ENCODE measurements around the gene CUL4A. TPM values are rescaled to one million over a fixed set of nuclear protein-coding genes. Genes with fewer than 3 reads are reported as not detected.
A peak's percentile ranks its signal among the peaks of the same experiment; 100 is the strongest.
"Not testable (repeated sequence)": the region's sequence is repeated elsewhere in the genome, so short reads cannot be mapped to it uniquely, and the experiment has no call there.

Gene CUL4A
- total RNA-seq = 100 to 1,000 TPM; 104 to 144 (median 107) TPM

DNA sequence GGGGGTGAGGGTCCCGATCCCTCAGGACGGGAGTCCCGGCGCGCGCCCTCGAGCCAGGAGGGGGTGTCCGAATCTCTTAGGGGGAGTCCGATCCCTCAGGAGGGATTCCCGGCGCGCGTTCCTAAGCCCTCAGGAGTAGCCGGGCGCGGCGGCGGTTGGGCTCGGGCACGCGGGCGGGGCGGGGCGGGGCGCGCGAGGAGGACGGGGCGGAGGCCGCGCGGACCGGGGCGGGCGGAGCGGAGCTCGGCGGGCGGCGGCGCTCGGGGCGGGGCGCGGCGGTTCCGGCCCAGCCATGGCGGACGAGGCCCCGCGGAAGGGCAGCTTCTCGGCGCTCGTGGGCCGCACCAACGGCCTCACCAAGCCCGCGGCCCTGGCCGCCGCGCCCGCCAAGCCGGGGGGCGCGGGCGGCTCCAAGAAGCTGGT is at the start of gene CUL4A:
Gene CUL4A (plus strand): TSS at position 278 of the 423 bp plus-strand sequence. CDS start 15 bp downstream, at position 293.
- peak in 1 of 2 donors; percentile 28 for TF ChIP-seq POLR2A (IDR thresholded peaks at IDR 0.05)
- no peak for TF ChIP-seq POLR2AphosphoS5 (IDR thresholded peaks at IDR 0.05)
- TF ChIP-seq EP300 (IDR thresholded peaks at IDR 0.05) = no peak
- TF ChIP-seq, protein P1, sequence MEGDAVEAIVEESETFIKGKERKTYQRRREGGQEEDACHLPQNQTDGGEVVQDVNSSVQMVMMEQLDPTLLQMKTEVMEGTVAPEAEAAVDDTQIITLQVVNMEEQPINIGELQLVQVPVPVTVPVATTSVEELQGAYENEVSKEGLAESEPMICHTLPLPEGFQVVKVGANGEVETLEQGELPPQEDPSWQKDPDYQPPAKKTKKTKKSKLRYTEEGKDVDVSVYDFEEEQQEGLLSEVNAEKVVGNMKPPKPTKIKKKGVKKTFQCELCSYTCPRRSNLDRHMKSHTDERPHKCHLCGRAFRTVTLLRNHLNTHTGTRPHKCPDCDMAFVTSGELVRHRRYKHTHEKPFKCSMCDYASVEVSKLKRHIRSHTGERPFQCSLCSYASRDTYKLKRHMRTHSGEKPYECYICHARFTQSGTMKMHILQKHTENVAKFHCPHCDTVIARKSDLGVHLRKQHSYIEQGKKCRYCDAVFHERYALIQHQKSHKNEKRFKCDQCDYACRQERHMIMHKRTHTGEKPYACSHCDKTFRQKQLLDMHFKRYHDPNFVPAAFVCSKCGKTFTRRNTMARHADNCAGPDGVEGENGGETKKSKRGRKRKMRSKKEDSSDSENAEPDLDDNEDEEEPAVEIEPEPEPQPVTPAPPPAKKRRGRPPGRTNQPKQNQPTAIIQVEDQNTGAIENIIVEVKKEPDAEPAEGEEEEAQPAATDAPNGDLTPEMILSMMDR (IDR thresholded peaks at IDR 0.05) = no peak
- H3K9me3 ChIP-seq = no peaks in the 10 kb centered on the region
- ATAC-seq = peak; percentile 82
- H3K27ac ChIP-seq = peak within 1 kb of the TSS; percentile 97 to 99 (median 98)
- H3K4me3 ChIP-seq = peak within 1 kb of the TSS; percentile 80 to 98
- peaks cover 0 to 82% (median 19%) of the 10 kb centered on the region in 3 donors for H3K4me1 ChIP-seq
- no CpG with 5 or more reads among the region's 66 CpGs for WGBS, 2 donors (ENCODE audit: low coverage in 1 of 2)
- H3K27me3 ChIP-seq = no peaks in the 10 kb centered on the region
- peaks cover 0 to 20% of the 10 kb centered on the region in 2 donors for H3K36me3 ChIP-seq

DNA sequence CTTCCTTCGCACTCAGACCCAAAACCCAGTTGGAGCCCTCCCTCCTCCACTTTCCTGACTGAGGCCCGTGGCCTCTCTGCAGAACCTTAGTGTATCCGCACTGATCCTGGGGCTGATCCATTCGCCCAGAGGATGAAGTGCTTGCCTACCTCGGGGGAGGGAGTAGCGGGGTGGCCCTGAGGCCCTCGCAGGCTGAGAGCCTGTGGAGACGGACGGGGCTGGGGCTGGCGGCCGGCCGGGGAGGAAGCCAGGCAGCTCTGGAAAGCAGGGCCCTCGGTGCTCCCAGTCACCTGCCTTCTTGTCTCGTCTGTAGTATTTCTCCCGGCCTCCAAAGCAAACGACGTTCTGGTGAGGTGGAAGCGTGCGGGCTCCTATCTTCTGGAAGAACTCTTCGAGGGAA is 49.7 kb upstream of the CUL4A start:
- H3K9me3 ChIP-seq = no peaks in the 10 kb centered on the region
- H3K36me3 ChIP-seq = no peaks in the 10 kb centered on the region
- TF ChIP-seq, protein P1 (IDR thresholded peaks at IDR 0.05) = no peak
- TF ChIP-seq POLR2AphosphoS5 (IDR thresholded peaks at IDR 0.05) = no peak
- no peak for TF ChIP-seq EP300 (IDR thresholded peaks at IDR 0.05)
- TF ChIP-seq POLR2A (IDR thresholded peaks at IDR 0.05) = no peak
- peaks cover 0 to 4% (median 0%) of the 10 kb centered on the region in 3 donors for H3K4me1 ChIP-seq
- no peak for ATAC-seq
- H3K4me3 ChIP-seq = no peak overlapping the region
- 90% methylated on average over 4 of the region's 20 CpGs; no CpG with 5 or more reads in 1 of the 2 donors for WGBS, 2 donors (ENCODE audit: low coverage in 1 of 2)
- H3K27ac ChIP-seq = no peak overlapping the region
- peaks cover 46% of the 10 kb centered on the region for H3K27me3 ChIP-seq

DNA sequence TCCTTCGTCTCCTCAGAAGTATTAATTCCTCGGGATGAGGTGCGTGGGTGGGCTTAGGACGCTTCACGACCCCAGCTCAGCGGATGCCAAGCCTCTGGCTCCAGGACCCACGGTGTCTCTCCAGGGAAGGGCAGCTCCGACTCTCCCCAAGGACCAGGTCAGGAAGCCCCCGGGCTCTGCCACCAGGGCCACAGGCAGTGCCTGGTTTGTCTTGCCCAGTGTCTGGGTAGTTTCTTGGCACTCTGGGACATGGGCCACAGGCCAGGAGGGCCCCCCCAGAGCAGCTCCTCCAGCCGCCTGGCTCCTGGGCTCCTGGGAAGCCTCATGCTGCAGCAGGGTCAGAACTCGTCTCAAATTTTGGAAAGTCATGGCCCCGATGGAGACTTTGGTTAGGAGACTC is 48.4 kb upstream of the CUL4A start:
- no peak for ATAC-seq
- 65 to 80% methylated on average over 1 to 3 of the region's 12 CpGs for WGBS, 2 donors (ENCODE audit: low coverage in 1 of 2)
- H3K27ac ChIP-seq = no peak overlapping the region
- H3K27me3 ChIP-seq = peaks cover 46% of the 10 kb centered on the region
- no peaks in the 10 kb centered on the region for H3K4me1 ChIP-seq
- H3K36me3 ChIP-seq = no peaks in the 10 kb centered on the region
- H3K4me3 ChIP-seq = no peak overlapping the region
- H3K9me3 ChIP-seq = no peaks in the 10 kb centered on the region
- TF ChIP-seq EP300 (IDR thresholded peaks at IDR 0.05) = no peak
- no peak for TF ChIP-seq POLR2AphosphoS5 (IDR thresholded peaks at IDR 0.05)
- TF ChIP-seq POLR2A (IDR thresholded peaks at IDR 0.05) = no peak
- TF ChIP-seq, protein P1 (IDR thresholded peaks at IDR 0.05) = no peak

DNA sequence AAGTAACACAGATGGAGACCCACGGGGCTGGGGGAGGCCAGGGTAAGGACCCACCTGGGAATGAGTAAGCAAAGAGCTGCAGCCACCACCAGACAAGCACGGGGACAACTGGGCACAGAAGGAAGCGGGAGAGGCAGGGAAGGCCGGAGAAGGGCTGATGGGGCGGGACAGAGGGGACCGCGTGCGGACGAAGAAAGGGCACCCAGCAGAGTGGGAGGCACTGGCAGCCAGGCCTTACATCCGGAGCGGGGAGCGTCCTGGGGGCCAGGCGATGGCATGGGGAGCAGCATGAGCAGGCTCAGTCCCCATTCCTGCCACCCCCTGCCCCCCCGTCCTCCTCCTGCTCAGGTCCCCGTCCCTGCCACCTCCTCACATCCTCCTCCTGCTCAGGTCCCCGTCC is 48.0 kb upstream of the CUL4A start:
- no peaks in the 10 kb centered on the region for H3K36me3 ChIP-seq
- H3K4me3 ChIP-seq = no peak overlapping the region
- no peaks in the 10 kb centered on the region for H3K4me1 ChIP-seq
- H3K27ac ChIP-seq = no peak overlapping the region
- H3K27me3 ChIP-seq = peaks cover 46% of the 10 kb centered on the region
- TF ChIP-seq, protein P1 (IDR thresholded peaks at IDR 0.05) = no peak
- TF ChIP-seq EP300 (IDR thresholded peaks at IDR 0.05) (no peak), POLR2A (IDR thresholded peaks at IDR 0.05) (no peak), POLR2AphosphoS5 (IDR thresholded peaks at IDR 0.05) (no peak)
- WGBS, 2 donors (ENCODE audit: low coverage in 1 of 2) = 39% methylated on average over 12 of the region's 16 CpGs; no CpG with 5 or more reads in 1 of the 2 donors
- no peaks in the 10 kb centered on the region for H3K9me3 ChIP-seq
- no peak for ATAC-seq

DNA sequence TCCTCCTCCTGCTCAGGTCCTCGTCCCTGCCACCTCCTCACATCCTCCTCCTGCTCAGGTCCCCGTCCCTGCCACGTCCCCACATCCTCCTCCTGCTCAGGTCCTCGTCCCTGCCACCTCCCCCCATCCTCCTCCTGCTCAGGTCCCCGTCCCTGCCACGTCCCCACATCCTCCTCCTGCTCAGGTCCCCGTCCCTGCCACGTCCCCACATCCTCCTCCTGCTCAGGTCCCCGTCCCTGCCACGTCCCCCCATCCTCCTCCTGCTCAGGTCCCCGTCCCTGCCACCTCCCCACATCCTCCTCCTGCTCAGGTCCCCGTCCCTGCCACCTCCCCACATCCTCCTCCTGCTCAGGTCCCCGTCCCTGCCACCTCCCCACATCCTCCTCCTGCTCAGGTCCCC is 47.4 kb upstream of the CUL4A start:
- peaks cover 46% of the 10 kb centered on the region for H3K27me3 ChIP-seq
- H3K4me3 ChIP-seq, H3K27ac ChIP-seq, ATAC-seq, H3K9me3 ChIP-seq, H3K4me1 ChIP-seq, H3K36me3 ChIP-seq: not testable (repeated sequence)
- WGBS, 2 donors (ENCODE audit: low coverage in 1 of 2) = 41% methylated on average over 3 of the region's 13 CpGs; no CpG with 5 or more reads in 1 of the 2 donors
